Upper lobe of left lung (tissue), 6 donors: Measurements from ENCODE around the gene AGGF1. TPM values are rescaled to one million over a fixed set of nuclear protein-coding genes. Genes with fewer than 3 reads are reported as not detected.

Experiments used
- ATAC-seq, 2 donors: fragments of 200-7000 bp; cut with Tn5 transposase; one replicate each; pipeline ENCODE4 v1.9.1; 2022; ENCODE audit warnings: mild to moderate bottlenecking in 2 of 2, moderate library complexity in 2 of 2; ENCODE audit not compliant: low FRiP score in 2 of 2
- DNase-seq, 2 donors: peaks; one replicate each; pipeline ENCODE4 v3.0.0-alpha.2; 2019 to 2020
- H3K27ac ChIP-seq, 4 donors: fragments of 200-600 bp; sonication (generic); one replicate each; pipeline ENCODE4 v1.5.1; 2016 to 2019
- H3K27me3 ChIP-seq, 4 donors: fragments of 200-600 bp; sonication (generic); one replicate each; pipeline ENCODE4 v1.5.1; 2017 to 2019
- H3K36me3 ChIP-seq, 4 donors: fragments of 200-600 bp; sonication (generic); one replicate each; pipeline ENCODE4 v1.5.1; 2016 to 2019
- H3K4me1 ChIP-seq, 4 donors: fragments of 200-600 bp; sonication (generic); one replicate each; pipeline ENCODE4 v1.5.1; 2018 to 2019
- H3K4me3 ChIP-seq, 4 donors: fragments of 200-600 bp; sonication (generic); one replicate each; pipeline ENCODE4 v1.5.1; 2017 to 2019; ENCODE audit warnings: mild to moderate bottlenecking in 2 of 4, moderate library complexity in 1 of 4
- H3K9me3 ChIP-seq, 4 donors: fragments of 200-600 bp; sonication (generic); one replicate each; pipeline ENCODE4 v1.5.1; 2018 to 2019
- CTCF ChIP-seq, 6 experiments: fragments of 450-650 bp in 4 of 6; fragments of 200-600 bp in 2 of 6; sonication (generic) in 2 of 6; IDR thresholded peaks; one replicate each; pipeline ENCODE4 v1.5.1; 2016 to 2019; ENCODE audit warnings: antibody characterized with exemption in 6 of 6
- EP300 ChIP-seq, 4 donors: sonication (generic); formaldehyde crosslinking; IDR thresholded peaks; one replicate each; pipeline ENCODE4 v1.5.1; 2017; ENCODE audit warnings: antibody characterized with exemption in 4 of 4, control low read depth in 2 of 4
- POLR2A ChIP-seq, 4 donors: fragments of 450-650 bp; IDR thresholded peaks; one replicate each; pipeline ENCODE4 v1.5.1; 2016 to 2017; ENCODE audit warnings: antibody characterized with exemption in 4 of 4, mild to moderate bottlenecking in 2 of 4
- POLR2AphosphoS5 ChIP-seq, 2 donors: sonication (generic); formaldehyde crosslinking; IDR thresholded peaks; one replicate each; pipeline ENCODE4 v1.5.1; 2017; ENCODE audit warnings: antibody characterized with exemption in 2 of 2
- WGBS, 2 donors: methylation state at CpG; one replicate each; pipeline ENCODE4 v1.1.5; 2017 to 2018; 5-methylcytosine and 5-hydroxymethylcytosine counted together
- total RNA-seq, 6 donors: library from RNA; depleted of rRNA in 4 of 6; stranded (reverse); fragments of >200 nt in 4 of 6; gene quantifications; one replicate each; pipeline versions ENCODE4 v1.1.0 to v1.2.1, GENCODE V29; 2016 to 2021
- donor health status: DM: no; HTN: no; CAD: no; lungs with moderate emphysema.
- donor health status: DM: no; HTN: yes; CAD: no; lungs with severe emphysema.

Gene AGGF1
- total RNA-seq, 6 donors from 2014 or later: 20.4 to 51.3 (median 26.3) TPM

- Histone ChIP-seq H3K36me3 (peaks cover 12 to 64% (median 19%) of the 10 kb centered on the region in 4 donors), H3K4me1 (peaks cover 0 to 4% (median 0%) of the 10 kb centered on the region in 4 donors), H3K9me3 (no peaks in the 10 kb centered on the region), H3K27me3 (no peaks in the 10 kb centered on the region), H3K4me3 (no peak overlapping the region), H3K27ac (peak overlapping the region; percentile 22 to 79 (median 51))
- TF ChIP-seq EP300 (IDR thresholded peaks at IDR 0.05): no peak
- no peak for TF ChIP-seq POLR2AphosphoS5 (IDR thresholded peaks at IDR 0.05)
- TF ChIP-seq POLR2A (IDR thresholded peaks at IDR 0.05): no peak
- TF ChIP-seq CTCF (IDR thresholded peaks at IDR 0.05): no peak
- WGBS, 2 donors: 72 to 88% methylated on average over 3 of the region's 3 CpGs
- DNase-seq: no peak
- ATAC-seq: peak in 1 of 2 donors; percentile 51
These were observed 35.1 kb downstream of the AGGF1 start for GRCh38 chr5:77065256-77065655.

- peak overlapping the region; percentile 22 to 79 (median 51) for H3K27ac ChIP-seq
- no peaks in the 10 kb centered on the region for H3K27me3 ChIP-seq
- DNase-seq (no peak), ATAC-seq (peak in 1 of 2 donors; percentile 36)
- H3K9me3 ChIP-seq: no peaks in the 10 kb centered on the region
- H3K36me3 ChIP-seq: peaks cover 12 to 55% (median 16%) of the 10 kb centered on the region in 4 donors
- peaks cover 0 to 4% (median 0%) of the 10 kb centered on the region in 4 donors for H3K4me1 ChIP-seq
- WGBS, 2 donors: 83 to 100% methylated on average over 1 of the region's 1 CpG
- no peak overlapping the region for H3K4me3 ChIP-seq
- TF ChIP-seq EP300 (IDR thresholded peaks at IDR 0.05): no peak
These were observed 36.0 kb downstream of the AGGF1 start for GRCh38 chr5:77066184-77066583.

GRCh38 chr5:77066823-77067442, 36.7 kb downstream of the AGGF1 start:
- H3K4me3 ChIP-seq: no peak overlapping the region
- no peaks in the 10 kb centered on the region for H3K27me3 ChIP-seq
- 86 to 90% methylated on average over 1 of the region's 1 CpG for WGBS, 2 donors
- H3K27ac ChIP-seq: peak overlapping the region in 1 of 4 donors; percentile 13
- DNase-seq: peak in 1 of 2 donors; percentile 41
- peak in 1 of 2 donors; percentile 72 for ATAC-seq
- peaks cover 0 to 4% (median 0%) of the 10 kb centered on the region in 4 donors for H3K4me1 ChIP-seq
- no peaks in the 10 kb centered on the region for H3K9me3 ChIP-seq
- H3K36me3 ChIP-seq: peaks cover 11 to 48% (median 12%) of the 10 kb centered on the region in 4 donors
- no peak for TF ChIP-seq EP300 (IDR thresholded peaks at IDR 0.05)
- TF ChIP-seq CTCF (IDR thresholded peaks at IDR 0.05): no peak
- no peak for TF ChIP-seq POLR2A (IDR thresholded peaks at IDR 0.05)
- no peak for TF ChIP-seq POLR2AphosphoS5 (IDR thresholded peaks at IDR 0.05)

GRCh38 chr5:77073667-77074066, 43.5 kb downstream of the AGGF1 start:
- no peak for DNase-seq
- peaks cover 3 to 11% (median 5%) of the 10 kb centered on the region in 4 donors for H3K4me1 ChIP-seq
- no peak overlapping the region for H3K27ac ChIP-seq
- H3K27me3 ChIP-seq: peaks cover 0 to 2% (median 0%) of the 10 kb centered on the region in 4 donors
- WGBS, 2 donors: 71 to 76% methylated on average over 2 of the region's 2 CpGs
- TF ChIP-seq POLR2A (IDR thresholded peaks at IDR 0.05): no peak
- H3K36me3 ChIP-seq: no peaks in the 10 kb centered on the region
- no peak for ATAC-seq
- no peak overlapping the region for H3K4me3 ChIP-seq
- no peaks in the 10 kb centered on the region for H3K9me3 ChIP-seq

- 93 to 94% methylated on average over 4 of the region's 4 CpGs for WGBS, 2 donors
- peaks cover 3 to 11% (median 5%) of the 10 kb centered on the region in 4 donors for H3K4me1 ChIP-seq
- no peaks in the 10 kb centered on the region for H3K36me3 ChIP-seq
- H3K27me3 ChIP-seq: peaks cover 0 to 2% (median 0%) of the 10 kb centered on the region in 4 donors
- H3K4me3 ChIP-seq: no peak overlapping the region
- TF ChIP-seq EP300 (IDR thresholded peaks at IDR 0.05) (no peak), POLR2AphosphoS5 (IDR thresholded peaks at IDR 0.05) (no peak), CTCF (IDR thresholded peaks at IDR 0.05) (no peak), POLR2A (IDR thresholded peaks at IDR 0.05) (no peak)
- no peaks in the 10 kb centered on the region for H3K9me3 ChIP-seq
- no peak overlapping the region for H3K27ac ChIP-seq
- DNase-seq (no peak), ATAC-seq (no peak)
These were observed 44.5 kb downstream of the AGGF1 start for GRCh38 chr5:77074745-77075144.
